NCI-H1436 (cell line): Measurements from ENCODE around the gene SVIL.
"Not testable (repeated sequence)": the region's sequence is repeated elsewhere in the genome, so short reads cannot be mapped to it uniquely, and the experiment has no call there.

Source experiments
- DNase-seq: peaks from one replicate; lab custom pipeline; 2025; lab: John Stamatoyannopoulos, UW

Gene SVIL

GRCh38 chr10:29539412-29539811 lies 95.4 kb downstream of the SVIL start:
- no peak for DNase-seq

- DNase-seq: no peak
Observed at GRCh38 chr10:29537799-29538198, 97.0 kb downstream of the SVIL start.

- not testable (repeated sequence) for DNase-seq
Observed at GRCh38 chr10:29536691-29537090, 98.1 kb downstream of the SVIL start.

GRCh38 chr10:29535778-29536453 lies 98.9 kb downstream of the SVIL start:
- no peak for DNase-seq

- DNase-seq: no peak
Observed at GRCh38 chr10:29535012-29535777, 99.6 kb downstream of the SVIL start.

- no peak for DNase-seq
Observed at GRCh38 chr10:29534590-29534989, 100.2 kb downstream of the SVIL start.

GRCh38 chr10:29533696-29534285 lies 101.0 kb downstream of the SVIL start:
- DNase-seq: no peak

GRCh38 chr10:29533046-29533445 lies 101.7 kb downstream of the SVIL start:
- no peak for DNase-seq

GRCh38 chr10:29532256-29532878 lies 102.4 kb downstream of the SVIL start:
- DNase-seq: no peak

GRCh38 chr10:29530112-29530976 lies 104.4 kb downstream of the SVIL start:
- no peak for DNase-seq

- DNase-seq: no peak
Observed at GRCh38 chr10:29529146-29529545, 105.6 kb downstream of the SVIL start.

- DNase-seq: no peak
Observed at GRCh38 chr10:29525762-29526161, 109.0 kb downstream of the SVIL start.

GRCh38 chr10:29524720-29525119 lies 110.1 kb downstream of the SVIL start:
- DNase-seq: no peak

- no peak for DNase-seq
Observed at GRCh38 chr10:29524294-29524693, 110.5 kb downstream of the SVIL start.

- no peak for DNase-seq
Observed at GRCh38 chr10:29522918-29523317, 111.9 kb downstream of the SVIL start.

- no peak for DNase-seq
Observed at GRCh38 chr10:29522061-29522855, 112.5 kb downstream of the SVIL start.

- DNase-seq: no peak
Observed at GRCh38 chr10:29519659-29520058, 115.1 kb downstream of the SVIL start.

GRCh38 chr10:29517352-29517923 lies 117.3 kb downstream of the SVIL start:
- no peak for DNase-seq

GRCh38 chr10:29516309-29516932 lies 118.3 kb downstream of the SVIL start:
- not testable (repeated sequence) for DNase-seq

- not testable (repeated sequence) for DNase-seq
Observed at GRCh38 chr10:29515879-29516278, 118.9 kb downstream of the SVIL start.
